GM12892 (cell line): Measurements from ENCODE around the gene HP1BP3.

Source experiments
- DNase-seq: peaks from one replicate; pipeline ENCODE4 v3.0.0; 2011; ENCODE audit not compliant: insufficient read length
- FAIRE-seq: peaks from 2 replicates; lab custom pipeline; 2011; peaks lifted over from hg19 to GRCh38; lab: Jason Lieb, UNC
- POLR2A ChIP-seq: IDR thresholded peaks from 2 replicates; pipeline ENCODE4 v1.6.1; 2011; ENCODE audit warnings: low read depth, low read length, control low read depth
- POLR2AphosphoS5 ChIP-seq: IDR thresholded peaks from 2 replicates; pipeline ENCODE4 v1.6.1; 2011; ENCODE audit warnings: low read depth, low read length, control low read depth
- TAF1 ChIP-seq: IDR thresholded peaks from 2 replicates; pipeline ENCODE4 v1.6.1; 2011; ENCODE audit warnings: low read depth, mild to moderate bottlenecking, control low read depth, low read length, borderline replicate concordance

The HP1BP3 gene

DNA sequence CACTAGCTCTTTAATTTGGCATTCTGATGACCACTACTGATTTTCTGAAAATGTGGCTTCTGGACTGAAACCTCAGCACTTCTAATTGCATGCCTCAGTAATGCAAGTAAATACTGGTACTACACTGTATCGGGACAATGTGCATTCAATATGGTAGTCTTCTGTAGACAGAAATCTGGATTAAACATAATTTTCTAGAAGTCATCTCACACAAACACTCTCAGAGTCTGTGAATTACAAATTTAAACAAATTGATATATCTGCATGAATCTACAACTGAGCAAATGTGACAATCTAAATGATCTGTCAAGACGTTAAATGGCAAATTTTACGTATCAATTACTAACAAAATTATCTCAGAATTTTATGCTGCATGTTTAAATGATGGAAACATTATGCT, 23.7 kb downstream of the HP1BP3 start:
- FAIRE-seq (no peak), DNase-seq (no peak)
- no peak for TF ChIP-seq POLR2AphosphoS5
- TF ChIP-seq POLR2A = no peak
- TF ChIP-seq TAF1 = no peak

DNA sequence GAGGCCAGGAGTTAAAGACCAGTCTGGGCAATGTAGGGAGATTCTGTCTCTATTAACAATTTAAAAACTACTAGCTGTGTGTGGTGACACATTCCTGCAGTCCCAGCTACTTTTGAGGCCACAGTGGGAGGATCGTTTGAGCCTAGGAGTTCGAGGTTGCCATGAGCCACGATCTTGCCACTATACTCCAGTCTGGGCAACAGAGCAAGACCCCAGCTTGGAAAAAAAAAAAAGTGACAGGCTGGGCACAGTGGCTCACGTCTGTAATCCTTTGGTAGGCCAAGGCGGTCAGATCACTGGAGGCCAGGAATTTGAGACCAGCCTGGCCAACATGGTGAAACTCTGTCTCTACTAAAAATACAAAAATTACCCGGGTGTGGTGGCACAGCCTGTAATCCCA, 26.8 kb downstream of the HP1BP3 start:
- TF ChIP-seq POLR2AphosphoS5 (no peak), TAF1 (no peak), POLR2A (no peak)
- no peak for DNase-seq
- no peak for FAIRE-seq

DNA sequence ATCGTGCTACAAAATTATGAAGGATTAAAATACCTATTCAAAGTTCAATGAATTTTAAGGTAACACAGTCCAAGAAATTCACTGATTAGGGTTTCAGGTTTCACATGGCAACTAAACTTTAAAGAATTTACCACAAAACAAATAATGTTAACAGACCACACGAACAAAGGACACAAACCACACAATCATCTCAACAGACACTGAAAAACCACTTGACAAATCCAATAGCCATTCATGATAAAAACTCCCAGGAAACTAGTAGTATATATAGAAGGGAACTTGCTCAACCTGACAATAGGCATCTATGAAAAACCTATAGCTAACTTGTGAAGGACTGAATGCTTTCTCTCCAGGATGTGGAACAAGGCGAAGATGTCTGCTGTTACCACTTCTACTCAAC, 33.5 kb downstream of the HP1BP3 start:
- FAIRE-seq (no peak), DNase-seq (no peak)
- TF ChIP-seq TAF1 = no peak
- no peak for TF ChIP-seq POLR2AphosphoS5
- TF ChIP-seq POLR2A = no peak

DNA sequence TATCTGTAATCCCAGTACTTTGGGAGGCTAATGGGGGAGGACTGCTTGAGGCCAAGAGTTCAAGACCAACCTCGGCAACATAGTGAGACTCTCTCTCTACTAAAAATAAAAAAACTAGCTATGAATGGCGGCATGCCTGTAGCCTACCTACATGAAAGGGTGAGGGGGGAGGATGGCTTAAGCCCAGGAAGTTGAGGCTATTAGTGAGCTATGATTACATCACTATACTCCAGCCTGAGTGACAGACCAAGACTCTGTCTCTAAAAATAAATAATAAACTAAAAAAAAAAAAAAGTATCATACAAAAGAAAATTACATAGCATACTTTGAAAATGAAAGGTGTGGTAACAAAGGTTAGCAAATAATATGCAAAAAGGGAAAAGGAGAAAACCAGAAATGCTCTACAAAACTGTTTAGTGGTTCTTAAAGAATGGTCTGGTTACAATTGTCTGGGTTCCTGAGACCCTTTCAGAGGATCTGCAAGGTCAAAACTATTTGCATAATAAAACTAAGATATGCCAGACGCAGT, 35.6 kb downstream of the HP1BP3 start:
- no peak for DNase-seq
- no peak for FAIRE-seq
- TF ChIP-seq POLR2A = no peak
- TF ChIP-seq TAF1 = no peak
- TF ChIP-seq POLR2AphosphoS5 = no peak

DNA sequence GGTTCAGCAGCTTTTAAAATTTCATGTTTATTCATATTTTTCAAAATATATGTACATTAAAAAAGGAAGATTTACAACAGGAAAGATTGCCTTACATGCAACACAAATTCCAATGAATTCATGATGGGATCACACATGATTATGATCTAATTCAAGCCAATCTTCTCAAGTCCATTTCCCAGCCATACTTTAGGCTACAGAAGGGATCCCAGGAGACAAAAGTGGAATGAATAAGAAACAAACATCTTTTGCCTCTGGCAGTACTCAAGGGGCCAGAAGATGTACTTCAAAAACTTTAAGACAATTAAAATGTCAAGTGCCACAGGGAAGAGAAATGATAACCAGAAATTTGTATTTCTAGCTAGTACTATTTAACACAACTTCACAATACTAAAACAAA, 44.4 kb downstream of the HP1BP3 start:
- no peak for FAIRE-seq
- no peak for TF ChIP-seq TAF1
- no peak for TF ChIP-seq POLR2A
- TF ChIP-seq POLR2AphosphoS5 = no peak
- no peak for DNase-seq

DNA sequence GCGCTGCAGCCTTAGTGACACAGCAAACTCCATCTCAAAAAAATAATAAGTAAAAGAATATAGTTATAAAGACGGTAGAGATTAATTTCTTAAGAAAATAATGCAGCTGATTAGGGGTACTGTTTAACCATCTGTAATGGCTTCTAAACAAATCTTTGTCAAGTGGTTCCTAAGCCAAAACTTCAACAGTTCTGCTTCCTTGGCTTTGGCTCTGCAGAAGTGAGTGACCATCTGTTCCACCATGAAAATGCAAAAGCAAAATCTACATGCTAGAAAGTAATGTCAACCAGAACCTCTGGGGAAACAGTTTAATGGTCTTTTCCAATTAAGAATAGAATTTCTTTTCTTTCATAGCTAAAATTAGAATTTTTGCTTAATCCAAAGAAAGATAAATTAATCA, 46.3 kb downstream of the HP1BP3 start:
- FAIRE-seq (no peak), DNase-seq (no peak)
- TF ChIP-seq POLR2AphosphoS5 (no peak), POLR2A (no peak), TAF1 (no peak)

DNA sequence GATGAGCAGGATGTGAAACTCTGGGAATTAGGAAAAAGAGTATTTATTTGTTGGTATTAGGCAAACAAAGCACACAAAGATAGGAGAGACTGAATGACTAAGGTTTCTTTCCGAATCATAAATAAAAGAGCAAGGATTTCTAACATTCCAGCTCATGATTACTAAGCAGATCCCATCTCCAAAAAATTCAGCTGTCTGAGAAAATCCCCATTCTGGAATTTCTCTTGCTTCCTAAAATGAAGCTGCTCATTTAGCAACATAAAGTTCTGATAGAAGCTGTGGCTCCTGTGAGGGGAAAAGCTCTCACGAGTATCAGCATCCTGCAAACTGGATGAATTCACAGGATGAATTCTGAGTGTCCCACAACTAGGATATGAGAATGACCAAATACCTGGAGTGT, 47.9 kb downstream of the HP1BP3 start:
- no peak for FAIRE-seq
- no peak for DNase-seq

DNA sequence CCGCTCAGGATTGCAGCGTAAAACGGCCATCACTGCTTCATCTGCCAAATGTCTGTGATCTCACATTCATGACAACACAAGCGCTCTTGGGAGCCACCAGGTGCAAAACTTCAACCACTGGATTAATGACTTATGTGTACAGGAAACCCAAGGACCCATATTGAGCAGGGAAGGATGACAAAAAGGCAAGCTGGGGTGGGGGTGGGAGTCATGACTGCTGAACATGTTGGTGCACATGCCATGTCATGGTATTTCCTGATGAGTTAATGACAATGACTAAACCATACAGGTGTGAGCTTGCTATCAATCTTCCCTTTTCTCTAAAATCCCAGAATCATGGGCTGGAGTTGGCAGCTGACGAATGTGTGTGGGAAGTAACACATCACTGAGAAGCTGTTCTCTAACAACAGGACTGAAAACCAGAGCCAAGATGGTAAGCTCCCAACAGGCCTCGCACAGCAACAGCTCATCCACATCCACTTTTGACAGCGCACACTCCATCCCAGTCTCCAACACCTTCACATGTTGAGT, 51.5 kb downstream of the HP1BP3 start:
- DNase-seq (no peak), FAIRE-seq (no peak)
- TF ChIP-seq POLR2A (no peak), POLR2AphosphoS5 (no peak), TAF1 (no peak)

More for the DNA sequence above, 47.9 kb downstream of the HP1BP3 start:
- TF ChIP-seq POLR2A = no peak
- no peak for TF ChIP-seq TAF1
- no peak for TF ChIP-seq POLR2AphosphoS5

DNA sequence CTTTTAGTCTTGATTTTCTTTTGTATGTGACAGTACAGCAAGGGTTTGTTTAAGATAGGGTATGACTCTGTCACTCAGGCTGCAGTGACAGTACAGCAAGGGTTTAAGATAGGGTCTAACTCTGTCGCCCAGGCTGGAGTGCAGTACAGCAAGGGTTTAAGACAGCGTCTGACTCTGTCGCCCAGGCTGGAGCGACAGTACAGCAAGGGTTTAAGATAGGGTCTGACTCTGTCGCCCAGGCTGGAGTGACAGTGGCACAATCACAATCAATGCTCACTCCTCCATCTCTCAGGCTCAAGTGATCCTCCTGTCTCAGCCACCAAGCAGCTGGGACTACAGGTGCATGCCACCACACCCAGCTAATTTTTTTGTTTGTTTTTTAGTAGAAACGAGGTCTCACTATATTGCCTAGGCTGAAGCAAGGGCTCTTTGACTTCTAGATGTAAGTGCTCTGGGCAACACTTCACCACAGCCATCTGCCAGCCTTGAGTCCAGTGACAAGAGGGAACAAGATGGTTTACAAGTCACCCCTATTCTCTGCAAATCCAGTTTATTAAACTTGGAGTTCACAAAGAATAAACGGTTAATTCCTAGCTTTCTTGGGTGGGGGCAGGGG, 53.6 kb downstream of the HP1BP3 start:
- DNase-seq (no peak), FAIRE-seq (peak; percentile 36)
- TF ChIP-seq POLR2AphosphoS5 = no peak
- TF ChIP-seq TAF1 = no peak
- TF ChIP-seq POLR2A = no peak

DNA sequence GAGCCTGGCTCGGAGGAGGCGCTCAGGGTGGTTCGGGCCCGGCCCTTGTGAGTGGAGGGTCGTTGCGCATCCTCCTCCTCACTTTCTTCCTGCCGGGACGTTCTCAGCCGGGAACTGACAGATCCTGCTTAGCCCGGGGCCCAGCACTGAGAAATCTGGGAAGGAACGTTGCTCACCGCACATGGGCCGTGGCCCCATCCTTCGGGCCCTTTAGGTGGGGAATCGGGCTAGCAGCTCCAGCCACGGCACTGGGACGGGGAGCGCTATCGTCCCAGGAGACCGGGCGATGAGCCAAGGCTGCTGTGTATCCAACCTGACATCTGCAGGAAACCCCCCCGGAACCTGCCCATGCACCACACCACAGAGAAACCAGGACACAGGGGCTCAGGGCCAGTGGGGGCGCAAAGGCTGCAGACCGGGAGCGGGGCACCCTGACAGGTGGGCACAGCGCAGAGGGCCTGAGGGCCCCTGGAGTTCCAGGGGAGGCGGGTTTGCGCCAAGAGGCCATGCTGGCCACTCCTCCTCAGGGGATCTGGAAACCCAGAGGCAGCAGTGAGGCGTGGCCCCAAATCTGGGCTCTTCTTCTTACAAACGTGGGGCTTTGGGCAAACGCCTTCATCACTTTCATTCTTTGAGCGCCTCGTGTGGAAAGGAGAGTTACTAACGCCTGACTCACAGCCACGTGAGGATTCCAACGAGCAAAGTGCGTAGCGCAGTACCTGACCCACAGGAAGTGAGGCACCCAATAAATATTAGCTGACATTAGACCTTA, 54.3 kb downstream of the HP1BP3 start, which contains the start of gene SH2D5:
TSS of gene SH2D5 (minus strand) at position 116 of the 772 bp plus-strand sequence. CDS start 4,659 bp downstream, outside the sequence.
- TF ChIP-seq POLR2AphosphoS5 (no peak), TAF1 (no peak), POLR2A (no peak)
- FAIRE-seq = peak; percentile 91
- no peak for DNase-seq

DNA sequence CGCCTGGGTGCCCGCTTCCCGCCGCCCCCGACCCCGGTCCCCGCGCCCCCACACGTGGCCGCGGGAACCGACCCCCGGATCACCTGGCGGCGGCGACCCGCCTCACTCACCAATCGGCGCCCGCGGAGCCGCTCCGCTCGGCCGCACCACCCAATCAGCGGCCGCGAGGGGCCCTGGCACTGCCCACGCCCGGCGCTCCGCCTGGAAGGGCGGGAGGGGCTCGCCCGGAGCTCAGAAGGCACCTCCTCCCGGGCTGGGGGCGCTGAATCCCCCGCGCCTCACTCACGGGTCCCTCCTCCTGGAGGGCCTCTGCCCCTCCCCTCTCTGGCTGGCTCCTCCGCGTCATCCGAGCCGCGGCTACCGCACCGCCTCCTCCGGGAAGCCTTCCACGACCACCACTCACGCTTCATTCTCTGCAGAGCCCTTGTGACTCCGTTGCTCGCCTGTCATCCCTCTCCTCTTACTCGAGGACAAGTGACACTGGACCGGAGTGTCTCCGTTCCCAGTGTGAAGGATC, 55.0 kb downstream of the HP1BP3 start:
- peak; percentile 78 for DNase-seq
- peak; percentile 64 for FAIRE-seq
- no peak for TF ChIP-seq POLR2AphosphoS5
- TF ChIP-seq POLR2A = no peak
- TF ChIP-seq TAF1 = no peak
